Mammary epithelial cell (primary cell): ENCODE results near the gene CLCF1.

Source experiments
- EZH2 ChIP-seq: IDR thresholded peaks from 2 replicates; pipeline ENCODE4 v1.6.1; 2012; ENCODE audit warnings: low read length, inconsistent platforms, borderline replicate concordance
- TF ChIP-seq, protein P1 (sequence below), 2 donors: IDR thresholded peaks in 1 of 2; conservative IDR thresholded peaks in 1 of 2; 2 replicates each; pipeline ENCODE4 v1.5.1; 2011 to 2012; ENCODE audit warnings: inconsistent platforms in 2 of 2, low read length in 2 of 2, mild to moderate bottlenecking in 2 of 2, control low read depth in 1 of 2, low read depth in 1 of 2; ENCODE audit not compliant: insufficient read depth in 1 of 2; ENCODE audit errors: extremely low read depth in 1 of 2

DNA sequence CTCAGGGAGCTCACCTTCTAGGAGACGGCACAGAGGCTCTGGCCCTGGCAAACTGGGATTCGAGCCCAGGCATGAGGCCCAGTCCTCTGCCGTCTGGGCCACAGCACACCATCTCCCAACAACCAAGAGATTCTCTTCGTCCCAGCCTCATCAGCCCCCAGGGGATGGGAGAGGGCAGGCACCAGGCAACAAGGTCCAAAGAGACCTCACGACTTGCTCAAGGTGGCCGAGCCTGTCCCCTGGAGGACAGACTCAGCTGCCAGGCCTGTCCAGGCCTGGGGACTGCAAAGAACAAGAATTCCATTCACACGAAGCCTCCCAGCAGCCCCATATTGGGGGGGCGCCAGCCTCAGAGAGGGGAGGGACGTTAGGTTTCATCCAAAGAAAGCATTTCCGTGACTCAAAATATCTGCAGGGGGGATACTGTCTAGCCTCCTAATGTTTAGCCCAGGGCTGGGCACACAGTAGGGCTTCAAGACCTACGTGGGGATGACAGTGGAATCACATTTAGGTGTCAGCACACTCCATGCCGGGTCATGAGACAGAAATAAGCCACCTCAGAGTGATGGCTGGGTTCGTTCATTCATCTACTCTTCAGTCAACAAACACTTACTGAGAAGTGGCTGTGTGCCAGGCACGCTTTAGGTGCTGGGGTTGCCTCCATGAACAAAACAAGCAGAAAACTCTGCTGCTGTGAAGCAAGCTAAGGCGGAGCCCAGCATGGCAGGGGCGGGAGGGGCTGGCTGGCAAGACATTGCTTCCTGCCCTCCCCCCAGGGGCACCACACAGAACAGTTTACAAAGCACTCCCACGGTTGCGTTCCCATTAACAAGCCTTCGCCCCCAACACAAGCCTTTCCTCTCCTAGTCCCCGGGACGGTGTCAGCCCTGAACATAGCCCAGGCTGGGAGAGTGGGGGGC, 43.3 kb upstream of the CLCF1 start:
- no peak for TF ChIP-seq EZH2
- TF ChIP-seq, protein P1, sequence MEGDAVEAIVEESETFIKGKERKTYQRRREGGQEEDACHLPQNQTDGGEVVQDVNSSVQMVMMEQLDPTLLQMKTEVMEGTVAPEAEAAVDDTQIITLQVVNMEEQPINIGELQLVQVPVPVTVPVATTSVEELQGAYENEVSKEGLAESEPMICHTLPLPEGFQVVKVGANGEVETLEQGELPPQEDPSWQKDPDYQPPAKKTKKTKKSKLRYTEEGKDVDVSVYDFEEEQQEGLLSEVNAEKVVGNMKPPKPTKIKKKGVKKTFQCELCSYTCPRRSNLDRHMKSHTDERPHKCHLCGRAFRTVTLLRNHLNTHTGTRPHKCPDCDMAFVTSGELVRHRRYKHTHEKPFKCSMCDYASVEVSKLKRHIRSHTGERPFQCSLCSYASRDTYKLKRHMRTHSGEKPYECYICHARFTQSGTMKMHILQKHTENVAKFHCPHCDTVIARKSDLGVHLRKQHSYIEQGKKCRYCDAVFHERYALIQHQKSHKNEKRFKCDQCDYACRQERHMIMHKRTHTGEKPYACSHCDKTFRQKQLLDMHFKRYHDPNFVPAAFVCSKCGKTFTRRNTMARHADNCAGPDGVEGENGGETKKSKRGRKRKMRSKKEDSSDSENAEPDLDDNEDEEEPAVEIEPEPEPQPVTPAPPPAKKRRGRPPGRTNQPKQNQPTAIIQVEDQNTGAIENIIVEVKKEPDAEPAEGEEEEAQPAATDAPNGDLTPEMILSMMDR (conservative IDR thresholded peaks at IDR 0.05 in 1 of 2, IDR thresholded peaks at IDR 0.05 in 1 of 2; ENCODE audit: extremely low read depth in 1 of 2, insufficient read depth in 1 of 2, low read depth in 1 of 2, low read length in 2 of 2) = no peak
